HUES48 (cell line): Measurements from ENCODE around the gene SKAP1.
"Not testable (repeated sequence)": the region's sequence is repeated elsewhere in the genome, so short reads cannot be mapped to it uniquely, and the experiment has no call there.

ENCODE experiments used
- H3K27ac ChIP-seq: one replicate; pipeline ENCODE4 v1.7.0; 2013; ENCODE audit warnings: low read depth, low read length, inconsistent platforms
- H3K27me3 ChIP-seq: 2 replicates; pipeline ENCODE4 v1.6.1; 2013; ENCODE audit warnings: mild to moderate bottlenecking, low read length; ENCODE audit not compliant: control insufficient read depth, insufficient read depth
- H3K36me3 ChIP-seq: 2 replicates; pipeline ENCODE4 v1.6.1; 2013; ENCODE audit warnings: low read length; ENCODE audit not compliant: control insufficient read depth, insufficient read depth
- H3K4me1 ChIP-seq: 2 replicates; pipeline ENCODE4 v1.6.1; 2013; ENCODE audit warnings: mild to moderate bottlenecking, low read length; ENCODE audit not compliant: control insufficient read depth, insufficient read depth
- H3K4me3 ChIP-seq: 2 replicates; pipeline ENCODE4 v1.5.1; 2013; ENCODE audit warnings: mild to moderate bottlenecking, low read depth, low read length
- H3K9ac ChIP-seq: 2 replicates; pipeline ENCODE4 v1.6.1; 2013; ENCODE audit warnings: mild to moderate bottlenecking, low read depth, low read length, moderate library complexity
- H3K9me3 ChIP-seq: 2 replicates; pipeline ENCODE4 v1.6.1; 2013; ENCODE audit warnings: low read length; ENCODE audit not compliant: control insufficient read depth, insufficient read depth

Gene SKAP1

GRCh38 chr17:48410821-48411220, 19.2 kb downstream of the SKAP1 start:
- H3K4me1 ChIP-seq, H3K9ac ChIP-seq, H3K36me3 ChIP-seq, H3K9me3 ChIP-seq, H3K4me3 ChIP-seq, H3K27me3 ChIP-seq, H3K27ac ChIP-seq: not testable (repeated sequence)

DNA sequence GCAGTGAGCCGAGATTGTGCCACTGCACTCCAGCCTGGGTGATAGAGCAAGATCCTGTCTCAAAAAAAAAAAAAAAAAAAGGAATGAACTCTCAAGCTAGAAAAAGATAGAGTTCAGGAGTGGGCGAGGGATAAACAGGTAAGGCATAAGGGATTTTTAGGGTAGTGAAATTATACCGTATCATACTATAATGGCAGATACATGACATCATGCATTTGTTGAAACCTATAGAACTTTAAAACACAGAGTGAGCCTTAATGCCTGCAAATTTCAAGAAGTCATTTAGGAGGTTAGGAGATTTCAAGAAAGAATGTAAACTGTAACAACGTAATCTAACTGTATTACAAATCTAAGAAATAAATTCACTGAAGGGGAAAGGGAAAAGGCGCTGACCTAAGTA, 20.4 kb downstream of the SKAP1 start:
- H3K4me1 ChIP-seq, result no peaks in the 10 kb centered on the region

GRCh38 chr17:48406936-48407567, 23.0 kb downstream of the SKAP1 start:
- Histone ChIP-seq H3K27me3 (no peaks in the 10 kb centered on the region), H3K27ac (no peak overlapping the region), H3K4me3 (no peak overlapping the region), H3K4me1 (no peaks in the 10 kb centered on the region), H3K36me3 (no peaks in the 10 kb centered on the region), H3K9ac (no peak overlapping the region), H3K9me3 (no peaks in the 10 kb centered on the region)

More for the DNA sequence above, 20.4 kb downstream of the SKAP1 start:
- H3K9me3 ChIP-seq, result no peaks in the 10 kb centered on the region
- H3K9ac ChIP-seq, result no peak overlapping the region
- H3K27ac ChIP-seq, result no peak overlapping the region
- no peaks in the 10 kb centered on the region for H3K36me3 ChIP-seq
- no peak overlapping the region for H3K4me3 ChIP-seq
- no peaks in the 10 kb centered on the region for H3K27me3 ChIP-seq

DNA sequence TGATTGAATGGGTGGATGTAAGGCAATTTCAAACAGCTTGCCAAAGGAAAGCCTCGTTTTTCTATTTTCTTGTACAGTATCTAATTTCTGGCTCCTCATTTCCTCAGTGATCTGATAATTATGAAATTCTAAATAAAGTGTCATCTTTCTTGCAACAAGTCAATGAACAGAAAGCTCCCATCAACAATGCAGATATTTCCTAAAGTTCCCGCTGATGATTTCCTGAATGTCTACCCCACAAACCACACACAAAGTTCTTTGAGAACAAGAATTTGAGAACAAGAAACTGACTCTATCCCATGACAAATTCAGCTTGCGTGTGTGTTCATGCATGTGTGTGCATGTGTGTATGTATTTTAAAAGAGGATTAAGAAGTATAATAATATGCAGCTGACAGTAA, 35.2 kb downstream of the SKAP1 start:
- H3K27me3 ChIP-seq, result no peaks in the 10 kb centered on the region
- H3K36me3 ChIP-seq, result no peaks in the 10 kb centered on the region
- no peaks in the 10 kb centered on the region for H3K9me3 ChIP-seq
- no peak overlapping the region for H3K9ac ChIP-seq
- H3K4me3 ChIP-seq, result no peak overlapping the region
- H3K27ac ChIP-seq, result no peak overlapping the region
- no peaks in the 10 kb centered on the region for H3K4me1 ChIP-seq

DNA sequence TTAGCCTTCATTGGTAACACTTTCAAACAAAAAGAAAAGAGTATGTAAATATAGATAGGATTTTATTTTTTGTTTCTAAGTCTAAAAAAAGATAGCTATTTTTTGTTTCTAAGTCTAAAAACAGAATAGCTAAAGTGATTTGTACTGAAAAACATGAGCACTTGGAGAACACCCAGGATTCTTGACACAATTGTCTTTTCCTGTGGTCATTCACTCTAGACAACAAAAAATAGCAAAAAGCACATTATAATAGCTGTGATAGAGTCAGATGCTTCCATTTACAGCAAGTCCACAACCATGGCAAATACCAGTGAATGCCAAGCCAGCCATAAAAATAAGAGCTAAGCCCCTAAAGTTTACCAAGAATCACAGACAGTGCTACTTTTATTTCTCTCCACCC, 36.7 kb downstream of the SKAP1 start:
- Histone ChIP-seq H3K9me3 (no peaks in the 10 kb centered on the region), H3K4me1 (no peaks in the 10 kb centered on the region), H3K27ac (no peak overlapping the region), H3K9ac (no peak overlapping the region), H3K4me3 (no peak overlapping the region), H3K27me3 (no peaks in the 10 kb centered on the region), H3K36me3 (no peaks in the 10 kb centered on the region)

DNA sequence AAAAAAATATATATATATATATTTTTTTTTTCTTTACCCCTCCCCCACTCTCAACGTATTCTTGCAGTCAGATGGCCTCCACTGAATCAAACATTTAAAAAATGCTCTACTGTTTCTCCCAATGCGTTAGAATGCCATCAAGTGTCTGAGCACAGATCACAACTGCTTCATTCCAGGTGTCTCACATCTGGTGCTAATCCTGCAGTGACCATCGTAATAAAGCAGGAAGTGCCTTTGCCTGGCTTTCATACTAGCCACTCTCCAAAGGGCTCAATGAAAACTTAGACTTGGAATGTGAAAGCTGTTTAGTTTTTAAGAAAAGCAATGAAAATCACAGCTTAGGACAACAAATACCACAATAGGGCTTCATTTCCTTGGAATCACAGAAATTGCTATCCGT, 37.2 kb downstream of the SKAP1 start:
- H3K27ac ChIP-seq, result no peak overlapping the region
- no peak overlapping the region for H3K4me3 ChIP-seq
- no peaks in the 10 kb centered on the region for H3K27me3 ChIP-seq
- no peak overlapping the region for H3K9ac ChIP-seq
- H3K36me3 ChIP-seq, result no peaks in the 10 kb centered on the region
- H3K9me3 ChIP-seq, result no peaks in the 10 kb centered on the region
- no peaks in the 10 kb centered on the region for H3K4me1 ChIP-seq

- Histone ChIP-seq H3K4me3 (no peak overlapping the region), H3K27me3 (no peaks in the 10 kb centered on the region; the same call in 1 of the 2 replicates), H3K36me3 (no peaks in the 10 kb centered on the region), H3K9ac (no peak overlapping the region), H3K4me1 (no peaks in the 10 kb centered on the region), H3K27ac (no peak overlapping the region), H3K9me3 (no peaks in the 10 kb centered on the region)
Measured at GRCh38 chr17:48391444-48391843, 38.6 kb downstream of the SKAP1 start.

DNA sequence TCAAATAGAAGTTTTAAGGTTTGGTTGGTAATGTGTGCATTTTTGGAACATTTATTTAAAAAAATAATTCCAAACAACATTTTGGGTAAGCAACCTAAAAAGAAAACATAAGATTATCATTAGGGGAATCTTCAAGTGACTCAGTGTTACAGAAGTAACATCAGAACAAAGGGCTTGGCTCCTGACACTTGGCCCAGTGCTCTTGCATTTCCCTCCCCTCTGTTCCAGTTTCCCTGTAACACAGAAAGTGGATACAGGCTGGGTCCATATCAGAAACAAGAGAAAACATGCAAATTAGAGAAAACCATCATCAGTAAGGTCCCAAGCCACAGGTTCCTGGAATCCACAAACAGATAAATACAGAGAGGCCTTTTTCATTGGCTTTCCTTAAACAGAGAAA, 40.1 kb downstream of the SKAP1 start:
- H3K27me3 ChIP-seq, result no peaks in the 10 kb centered on the region; the same call in 1 of the 2 replicates
- no peak overlapping the region for H3K4me3 ChIP-seq
- no peaks in the 10 kb centered on the region for H3K4me1 ChIP-seq
- no peaks in the 10 kb centered on the region for H3K9me3 ChIP-seq
- no peak overlapping the region for H3K9ac ChIP-seq
- H3K36me3 ChIP-seq, result no peaks in the 10 kb centered on the region
- no peak overlapping the region for H3K27ac ChIP-seq

DNA sequence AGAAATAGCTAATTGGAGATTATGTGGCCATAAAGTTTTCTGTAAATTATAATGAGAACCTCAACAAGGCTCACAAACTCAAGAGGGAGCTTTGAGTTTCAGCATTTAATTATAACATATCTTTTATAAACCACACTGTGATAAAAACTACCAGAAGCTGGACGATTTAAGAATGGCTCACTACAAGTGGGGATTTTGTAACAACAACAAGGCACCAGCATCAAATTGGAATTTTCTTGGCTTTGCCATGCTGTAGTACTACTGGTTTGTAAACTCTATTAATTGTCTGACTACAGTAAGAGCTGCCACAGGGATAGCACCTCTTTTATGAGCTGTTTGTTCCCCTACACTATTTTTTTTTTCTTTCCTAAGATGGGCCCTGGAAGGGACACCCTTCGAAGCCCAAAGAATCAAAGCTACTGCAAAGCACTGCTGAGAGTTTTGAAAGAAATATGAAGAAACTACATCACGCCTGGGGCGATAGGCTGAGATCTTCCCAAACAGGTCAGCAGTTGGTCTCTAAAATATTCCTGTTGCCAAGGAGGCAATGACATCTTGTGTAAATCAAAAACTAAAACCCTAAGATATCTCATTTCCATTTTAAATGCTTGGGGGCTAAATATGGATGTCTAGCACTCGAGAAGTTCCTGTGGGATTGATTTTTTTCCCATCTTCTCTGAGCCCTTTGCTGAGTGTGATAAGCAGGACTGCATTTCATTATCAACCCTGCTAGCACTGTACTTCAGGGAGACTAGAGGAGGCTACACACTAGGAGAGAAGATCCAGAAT, 40.9 kb downstream of the SKAP1 start:
- H3K36me3 ChIP-seq, result no peaks in the 10 kb centered on the region
- no peak overlapping the region for H3K27ac ChIP-seq
- no peak overlapping the region for H3K9ac ChIP-seq
- no peaks in the 10 kb centered on the region for H3K4me1 ChIP-seq
- no peaks in the 10 kb centered on the region for H3K9me3 ChIP-seq
- no peak overlapping the region for H3K4me3 ChIP-seq
- H3K27me3 ChIP-seq, result no peaks in the 10 kb centered on the region; the same call in 1 of the 2 replicates

- H3K4me3 ChIP-seq, result no peak overlapping the region
- H3K27me3 ChIP-seq, result no peaks in the 10 kb centered on the region; the same call in 1 of the 2 replicates
- H3K27ac ChIP-seq, result no peak overlapping the region
Measured at GRCh38 chr17:48386826-48387225, 43.2 kb downstream of the SKAP1 start.

DNA sequence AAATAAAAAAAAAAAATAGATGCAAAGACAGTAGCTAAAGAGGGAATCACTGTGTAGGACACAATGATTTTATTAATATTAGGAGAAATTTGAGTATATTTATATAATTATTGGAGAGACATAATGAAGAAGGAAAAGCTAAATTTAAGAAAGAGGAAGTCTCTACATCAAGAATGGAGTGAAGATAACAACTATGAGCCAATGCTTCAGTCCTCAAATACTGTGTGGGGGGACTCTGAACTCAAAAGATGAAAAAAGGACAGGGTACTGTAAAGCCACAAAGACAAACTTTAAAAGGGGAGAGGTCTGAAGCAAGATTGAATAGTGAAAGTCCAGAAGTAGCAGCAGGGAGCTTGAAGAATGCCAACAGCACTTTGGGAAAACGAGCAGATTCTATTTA, 44.7 kb downstream of the SKAP1 start:
- H3K36me3 ChIP-seq, result no peaks in the 10 kb centered on the region
- H3K4me1 ChIP-seq, result no peaks in the 10 kb centered on the region
- no peak overlapping the region for H3K9ac ChIP-seq
- no peaks in the 10 kb centered on the region for H3K9me3 ChIP-seq
- no peak overlapping the region for H3K27ac ChIP-seq
- no peaks in the 10 kb centered on the region; the same call in 1 of the 2 replicates for H3K27me3 ChIP-seq
- no peak overlapping the region for H3K4me3 ChIP-seq

More at GRCh38 chr17:48386826-48387225, 43.2 kb downstream of the SKAP1 start:
- Histone ChIP-seq H3K36me3 (no peaks in the 10 kb centered on the region), H3K9me3 (no peaks in the 10 kb centered on the region), H3K4me1 (no peaks in the 10 kb centered on the region), H3K9ac (no peak overlapping the region)
